HG03095 (cell line): ENCODE measurements around the gene LGALS16.
"Not testable (repeated sequence)": the region's sequence is repeated elsewhere in the genome, so short reads cannot be mapped to it uniquely, and the experiment has no call there.

Source experiments
- ATAC-seq: cut with Tn5 transposase; IDR thresholded peaks from one replicate; pipeline ENCODE4 v1.9.1; 2021; ENCODE audit warnings: moderate library complexity; ENCODE audit not compliant: unreplicated experiment

LGALS16 gene

DNA sequence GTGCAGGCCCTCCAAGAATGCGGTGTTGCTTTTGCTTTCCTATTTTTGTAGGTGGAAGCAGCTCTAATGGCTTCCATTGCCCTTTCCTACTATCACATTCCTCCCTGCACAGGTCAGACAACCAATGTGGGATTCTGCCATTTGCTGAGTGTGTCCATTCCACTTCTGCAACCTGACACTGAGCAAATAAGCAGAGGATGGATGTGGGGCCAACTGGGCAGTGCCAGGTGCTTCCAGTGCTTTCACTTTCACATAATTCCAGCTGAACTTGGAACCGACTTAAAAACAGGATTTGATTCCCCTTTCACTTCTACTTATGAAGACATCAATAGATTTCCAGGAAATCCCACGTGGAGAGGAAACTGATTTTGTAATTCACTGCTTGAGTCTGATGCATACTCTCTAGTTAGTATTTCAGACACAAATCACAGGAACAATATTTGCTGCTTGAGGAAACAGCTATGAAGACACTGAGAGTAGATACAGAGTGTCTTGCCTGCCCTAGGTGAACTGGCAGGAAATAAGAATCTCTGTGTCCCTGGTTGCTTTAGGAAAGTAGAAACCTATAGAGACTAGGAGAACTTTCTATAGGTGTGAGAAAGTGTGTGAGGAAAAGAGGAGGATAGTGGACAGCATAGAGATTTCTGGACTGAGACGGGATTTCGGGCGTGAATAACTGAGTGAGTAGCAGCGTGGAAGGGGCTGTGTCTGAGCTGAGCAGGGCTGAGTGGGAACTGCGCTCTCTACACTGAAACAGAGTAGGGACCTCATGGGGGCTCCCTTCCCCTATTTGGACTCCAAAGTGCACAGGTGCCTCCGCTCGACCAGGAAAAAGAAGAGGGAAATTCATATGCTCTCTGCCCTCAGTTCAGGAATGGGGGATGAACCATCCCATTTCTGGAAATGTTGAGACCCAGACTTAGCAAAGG is 22.5 kb downstream of the LGALS16 start:
- ATAC-seq: no peak

DNA sequence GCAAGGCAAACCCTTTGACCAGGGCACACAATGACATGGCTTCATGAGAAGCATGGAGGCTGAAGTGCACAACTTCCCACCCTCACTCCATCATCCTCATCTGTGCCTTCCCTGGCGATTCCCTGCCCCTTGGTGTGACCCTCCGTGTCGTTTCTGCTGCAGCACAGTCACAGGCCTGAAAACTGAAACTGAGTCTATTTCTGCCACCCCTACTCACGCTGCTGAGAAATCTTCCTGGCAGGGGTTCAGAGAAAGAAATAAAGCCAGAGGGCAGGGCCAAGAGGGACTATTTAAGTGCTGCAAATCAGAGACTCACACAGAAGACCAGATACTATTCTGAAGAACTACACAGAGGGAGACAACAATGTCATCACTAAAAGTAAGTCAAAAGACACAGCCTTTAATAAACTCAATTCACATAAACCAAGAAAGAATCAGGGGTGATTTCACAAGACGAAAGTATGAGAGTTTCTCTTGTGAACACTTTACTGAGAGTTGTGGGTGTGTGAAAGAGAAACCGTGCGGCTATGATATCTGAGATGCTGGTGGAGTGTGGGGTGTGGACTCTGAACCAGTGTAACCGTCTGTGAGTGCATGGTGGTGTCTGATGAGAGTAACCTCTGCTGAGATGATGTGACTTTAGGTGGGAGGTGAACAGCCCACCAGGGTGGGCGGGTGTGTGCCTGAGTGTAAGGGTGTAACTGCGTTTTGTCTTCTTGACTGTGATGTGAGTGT is 23.5 kb downstream of the LGALS16 start:
- ATAC-seq: peak; percentile 49

DNA sequence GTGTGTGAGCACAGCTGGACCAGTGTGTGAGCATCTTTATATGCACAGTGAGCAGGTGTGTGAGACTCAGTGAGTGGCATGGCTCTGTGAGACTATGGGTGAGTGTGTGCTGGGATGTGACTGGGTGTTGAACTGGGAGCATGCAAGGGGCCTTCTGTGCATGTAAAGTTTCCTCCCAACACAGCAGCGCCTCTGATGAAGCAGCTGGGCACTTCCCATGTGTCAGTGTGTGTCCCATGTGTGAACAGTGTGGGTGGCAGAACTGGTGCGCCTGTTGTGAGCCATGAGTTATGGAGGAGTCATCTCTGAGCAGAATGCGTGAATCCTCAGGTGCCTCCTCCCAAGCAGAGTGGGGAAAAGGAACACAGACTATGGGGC is 24.1 kb downstream of the LGALS16 start:
- no peak for ATAC-seq

DNA sequence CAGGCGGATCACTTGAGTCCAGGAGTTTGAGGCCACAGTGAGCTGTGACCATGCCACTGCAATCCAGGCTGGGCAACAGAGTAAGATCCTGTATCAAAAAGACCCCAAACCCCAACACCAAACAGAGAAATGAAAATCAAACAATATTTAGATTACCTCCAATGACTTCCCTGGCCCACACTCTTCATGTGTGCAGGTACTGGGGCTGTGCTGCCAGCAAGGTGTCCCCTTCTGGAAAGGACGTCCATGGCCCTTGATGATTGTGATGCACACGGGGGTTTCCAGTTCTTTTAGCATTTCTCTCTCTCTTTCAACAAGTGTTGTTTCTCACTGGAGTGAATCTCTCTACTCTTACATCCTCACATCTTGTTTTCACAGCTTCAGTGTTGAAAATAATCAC is 24.9 kb downstream of the LGALS16 start:
- no peak for ATAC-seq

DNA sequence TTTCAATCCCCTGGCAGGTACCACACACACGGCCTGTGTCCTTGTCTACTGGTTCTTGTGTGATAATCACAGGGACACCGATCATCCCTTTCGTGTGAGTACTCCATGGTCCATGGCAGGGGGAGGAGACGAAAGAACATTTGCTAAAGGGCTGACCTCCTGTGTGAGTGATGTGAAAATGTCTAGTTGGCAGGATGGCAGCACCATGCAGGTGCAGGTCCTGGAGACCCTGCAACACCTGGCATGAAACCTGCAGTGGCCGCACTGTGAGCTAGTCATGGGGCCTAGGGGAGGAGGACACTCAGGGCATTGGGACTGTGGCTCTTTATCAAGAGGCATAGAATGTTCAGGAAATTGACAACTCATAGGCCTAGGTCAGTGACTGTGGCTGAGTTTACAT is 25.7 kb downstream of the LGALS16 start:
- no peak for ATAC-seq

DNA sequence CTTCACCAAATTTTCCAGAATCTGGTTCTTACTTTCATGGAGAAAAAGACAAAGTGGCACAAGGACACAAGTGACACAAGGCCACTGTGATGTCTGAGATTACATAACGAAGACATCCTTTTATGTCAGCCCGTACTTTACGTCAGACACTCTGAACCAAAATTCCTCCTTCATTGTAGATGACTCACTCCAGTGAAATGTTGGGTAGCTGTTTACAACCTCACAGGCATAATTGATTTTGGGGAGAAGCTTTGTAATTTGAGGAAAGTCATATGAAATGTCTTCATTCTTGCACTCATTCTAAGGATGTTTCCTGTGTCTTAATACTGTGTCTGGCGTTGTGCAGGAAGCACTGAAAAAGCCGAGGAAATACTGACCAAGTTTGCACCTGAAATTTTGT is 28.6 kb downstream of the LGALS16 start:
- no peak for ATAC-seq

DNA sequence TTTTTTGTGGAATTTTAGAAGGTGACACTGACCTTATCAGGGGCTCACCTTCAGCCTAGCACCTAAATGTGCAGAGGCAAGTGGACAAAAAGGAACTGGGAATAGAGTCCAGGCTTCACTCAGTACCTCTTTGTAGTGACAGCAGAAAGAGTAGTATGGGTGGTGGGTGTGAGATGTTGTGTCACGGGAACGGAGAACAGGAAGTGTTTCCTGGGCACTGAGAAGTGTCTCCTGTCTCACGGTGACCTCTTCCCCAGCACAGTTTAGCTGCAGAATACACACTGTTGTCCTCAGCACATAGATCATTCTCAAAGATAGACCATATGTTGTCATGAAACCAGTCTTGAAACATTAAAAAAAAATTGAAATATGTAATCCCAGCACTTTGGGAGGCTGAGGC is 31.0 kb downstream of the LGALS16 start:
- no peak for ATAC-seq

DNA sequence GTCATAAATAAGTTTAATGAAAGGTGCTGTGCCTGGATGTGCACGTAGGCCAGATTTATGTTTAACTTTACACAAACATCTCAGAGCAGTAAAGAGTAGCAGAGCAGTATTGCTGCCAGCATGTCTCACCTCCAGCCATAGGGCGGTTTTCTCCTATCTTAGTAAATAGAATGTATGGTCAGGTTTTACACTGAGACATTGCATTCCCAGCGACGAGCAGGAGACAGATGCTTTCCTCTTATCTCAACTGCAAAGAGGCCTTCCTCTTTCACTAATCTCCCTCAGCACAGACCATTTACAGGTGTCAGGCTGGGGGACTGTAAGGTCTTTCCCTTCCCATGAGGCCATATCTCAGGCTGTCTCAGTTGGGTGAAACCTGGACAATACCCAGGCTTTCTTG is 32.9 kb downstream of the LGALS16 start:
- not testable (repeated sequence) for ATAC-seq

DNA sequence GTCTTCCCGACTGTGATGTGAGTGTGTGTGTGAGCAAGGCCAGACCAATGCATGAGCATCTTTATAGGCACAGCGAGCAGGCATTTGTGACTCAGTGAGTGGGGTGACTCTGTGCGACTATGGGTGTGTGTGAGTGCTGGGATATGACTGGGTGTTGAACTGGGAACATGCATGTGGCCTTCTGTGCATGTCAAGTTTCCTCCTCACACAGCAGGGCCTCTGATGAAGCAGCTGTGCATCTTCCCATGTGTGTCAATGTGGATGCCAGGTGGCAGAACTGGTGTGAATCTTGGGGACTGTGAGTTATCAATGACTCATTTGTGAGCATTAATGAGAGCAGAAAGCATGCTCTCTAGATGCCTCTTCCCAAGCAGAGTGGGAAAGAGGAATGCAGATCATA is 36.5 kb downstream of the LGALS16 start:
- no peak for ATAC-seq

DNA sequence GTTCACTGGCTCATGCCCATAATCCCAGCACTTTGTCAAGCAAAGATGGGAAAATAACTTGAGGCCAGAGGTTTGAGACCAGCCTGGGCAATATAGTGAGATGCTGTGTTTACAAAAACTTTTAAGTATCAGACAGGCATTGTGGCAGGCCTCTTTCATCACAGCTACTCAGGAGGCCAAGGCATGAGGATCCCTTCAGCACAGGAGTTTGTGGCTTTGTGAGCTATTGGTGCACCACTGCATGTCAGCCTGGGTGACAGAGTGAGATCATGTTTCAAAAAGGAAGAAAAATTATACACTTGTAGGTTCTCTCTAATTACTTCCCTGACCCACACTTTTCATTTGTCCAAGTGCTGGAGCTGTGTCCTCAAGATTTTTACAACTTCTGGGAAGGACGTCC is 37.1 kb downstream of the LGALS16 start:
- no peak for ATAC-seq

DNA sequence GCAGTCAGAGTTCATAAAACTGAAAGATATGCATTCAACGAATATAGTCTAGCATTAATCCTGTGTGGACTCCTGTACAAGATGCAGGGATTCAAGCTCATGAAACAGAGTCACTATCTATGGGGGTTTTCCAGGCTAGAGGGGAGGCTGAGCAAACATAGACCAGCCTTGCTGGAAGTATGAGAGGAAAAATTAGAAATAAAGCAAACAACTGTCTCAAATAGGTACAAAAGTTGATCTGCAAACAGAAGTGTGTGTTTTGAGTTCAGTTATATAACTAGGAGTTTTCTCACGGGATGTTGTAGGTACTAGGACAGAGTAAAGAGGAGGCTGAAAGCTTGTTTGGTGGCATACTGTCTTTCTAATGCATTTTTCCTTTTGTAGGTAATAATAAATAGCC is 40.0 kb downstream of the LGALS16 start:
- ATAC-seq: no peak

DNA sequence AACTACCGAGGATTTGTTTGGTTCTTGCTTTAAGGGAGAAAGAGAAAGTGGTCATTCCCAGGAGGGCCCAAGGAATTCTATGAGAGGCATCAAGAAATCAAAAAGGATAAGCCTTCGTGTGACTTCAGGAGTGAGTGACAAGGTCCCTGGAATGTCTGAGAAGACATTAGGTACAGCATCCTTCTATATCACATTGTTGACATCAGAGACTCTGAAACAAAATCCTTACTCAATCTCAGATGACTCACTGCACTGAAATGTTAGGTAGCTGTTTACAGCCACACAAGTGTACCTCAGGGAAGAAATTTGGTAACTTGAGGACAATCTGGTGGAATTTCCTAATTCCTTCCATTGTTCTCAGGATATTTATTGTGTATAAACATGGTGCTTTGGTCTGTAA is 40.7 kb downstream of the LGALS16 start:
- no peak for ATAC-seq

DNA sequence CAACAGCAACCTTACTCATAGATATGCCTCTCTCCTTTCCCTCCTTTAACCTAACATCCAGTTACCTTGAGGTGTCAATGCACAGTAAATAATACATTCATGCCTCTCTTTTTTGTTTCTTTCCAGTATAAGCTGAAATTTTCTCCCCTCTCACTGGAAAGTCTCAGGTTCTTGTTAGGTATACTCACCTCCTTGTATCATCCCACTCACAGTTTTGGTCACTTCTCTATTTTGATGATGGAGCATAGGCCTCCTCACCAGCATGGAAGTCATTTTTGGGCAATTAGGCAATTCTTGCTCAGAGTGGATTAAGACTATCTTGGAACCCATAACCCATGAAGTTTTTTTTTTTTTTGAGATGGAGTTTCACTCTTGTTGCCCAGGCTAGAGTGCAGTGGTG is 42.8 kb downstream of the LGALS16 start:
- ATAC-seq: no peak

DNA sequence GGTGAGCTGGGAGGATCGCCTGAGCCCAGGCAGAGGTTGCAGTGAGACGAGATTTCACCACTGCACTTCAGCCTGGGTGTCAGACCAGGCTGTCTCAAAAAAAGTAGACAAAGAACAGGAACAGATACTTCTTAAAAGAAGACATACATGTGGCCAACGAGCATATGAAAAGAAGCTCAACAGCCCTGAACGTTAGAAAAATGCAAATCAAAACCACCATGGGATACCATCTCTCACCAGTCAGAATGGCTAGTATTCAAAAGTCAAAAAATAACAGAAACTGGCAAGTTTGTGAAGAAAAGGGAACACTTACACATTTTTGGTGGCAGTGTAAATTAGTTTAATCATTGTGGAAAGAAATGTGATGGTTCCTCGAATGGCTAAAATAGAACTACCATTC is 45.6 kb downstream of the LGALS16 start:
- no peak for ATAC-seq

DNA sequence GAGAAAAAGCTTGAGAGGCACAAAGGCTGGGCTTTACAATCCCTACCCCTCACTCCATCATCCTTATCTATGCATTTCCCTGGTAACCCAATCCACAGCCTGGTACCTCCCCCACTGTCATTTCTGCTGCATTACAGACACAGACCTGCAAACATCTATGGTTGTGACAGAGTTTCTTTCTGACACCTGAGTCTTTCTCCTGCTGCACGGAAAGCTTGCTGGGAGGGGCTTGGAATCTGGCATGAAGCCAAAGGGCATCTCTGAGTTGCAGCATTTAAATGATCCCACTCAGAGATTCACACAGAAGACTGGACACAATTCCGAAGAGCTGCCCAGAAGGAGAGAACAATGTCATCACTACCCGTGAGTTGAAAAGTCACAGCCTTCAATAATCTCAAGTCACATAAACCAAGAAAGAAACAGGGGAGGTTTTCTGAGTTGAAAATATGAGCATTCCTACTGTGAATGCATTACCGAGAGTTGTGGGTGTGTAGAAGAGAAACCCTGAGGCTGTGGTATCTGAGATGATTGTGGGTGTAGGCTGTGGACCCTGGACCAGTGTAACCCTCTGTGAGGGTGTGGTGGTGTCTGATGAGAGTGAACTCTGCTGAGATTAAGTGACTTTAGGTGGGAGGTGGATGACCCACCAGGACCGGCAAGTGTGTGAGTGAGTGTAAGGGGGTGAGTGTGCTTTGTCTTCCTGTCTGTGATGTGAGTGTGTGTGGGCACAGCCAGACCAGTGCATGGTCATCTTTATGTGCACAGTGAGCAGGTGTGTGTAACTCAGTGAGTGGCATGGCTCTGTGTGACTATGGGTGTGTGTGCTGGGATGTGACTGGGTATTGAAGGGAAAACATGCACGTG is 48.7 kb downstream of the LGALS16 start, which contains the start of gene LGALS14:
Gene LGALS14 (plus strand): TSS at position 301 of the 864 bp plus-strand sequence. CDS start 48 bp downstream, at position 349.
- ATAC-seq: no peak

DNA sequence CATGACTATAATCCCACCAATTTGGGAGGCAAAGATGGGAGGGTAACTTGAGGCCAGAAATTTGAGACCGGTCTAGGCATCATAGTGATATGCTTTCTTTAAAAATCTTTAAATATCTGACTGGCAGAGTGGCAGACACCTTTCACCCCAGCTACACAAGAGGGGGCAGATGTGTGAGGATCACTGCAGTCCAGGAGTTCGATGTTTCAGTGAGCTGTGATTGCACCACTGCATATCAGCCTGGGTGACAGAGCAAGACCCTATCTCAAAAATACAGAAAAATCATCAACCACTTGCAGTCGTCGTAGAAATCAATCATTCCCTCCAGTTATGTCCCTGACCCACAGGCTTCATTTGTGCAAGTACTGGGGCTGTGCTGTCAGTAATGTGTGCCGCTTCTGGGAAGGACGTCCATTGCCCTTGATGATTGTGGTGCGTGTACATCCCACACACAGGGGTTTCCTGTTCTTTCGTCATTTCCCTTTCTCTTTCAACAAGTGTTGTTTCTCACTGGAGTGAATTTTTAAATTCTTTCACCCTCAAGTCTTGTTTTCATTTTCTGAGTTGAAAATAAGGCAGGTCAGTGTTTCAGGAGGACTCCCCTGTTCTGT is 50.0 kb downstream of the LGALS16 start:
- ATAC-seq: no peak

DNA sequence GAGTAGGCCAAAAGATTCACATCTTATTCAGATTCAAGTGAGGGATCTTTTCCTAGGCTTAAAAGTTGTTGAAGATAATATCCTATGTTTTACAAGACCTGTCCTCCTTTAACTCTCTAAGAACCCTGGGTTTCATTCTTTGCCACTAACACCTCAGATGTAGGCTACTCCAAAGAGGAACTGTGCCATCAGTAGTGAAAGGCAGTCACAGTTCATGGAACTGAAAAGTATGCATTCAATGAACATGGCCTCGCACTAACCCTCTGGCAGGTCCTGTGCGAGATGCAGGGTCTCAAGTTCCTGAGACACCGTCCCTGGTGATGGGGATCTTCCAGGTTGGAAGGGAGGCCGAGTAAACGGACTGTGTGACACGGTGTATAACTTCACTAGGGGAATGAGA is 52.9 kb downstream of the LGALS16 start:
- no peak for ATAC-seq

DNA sequence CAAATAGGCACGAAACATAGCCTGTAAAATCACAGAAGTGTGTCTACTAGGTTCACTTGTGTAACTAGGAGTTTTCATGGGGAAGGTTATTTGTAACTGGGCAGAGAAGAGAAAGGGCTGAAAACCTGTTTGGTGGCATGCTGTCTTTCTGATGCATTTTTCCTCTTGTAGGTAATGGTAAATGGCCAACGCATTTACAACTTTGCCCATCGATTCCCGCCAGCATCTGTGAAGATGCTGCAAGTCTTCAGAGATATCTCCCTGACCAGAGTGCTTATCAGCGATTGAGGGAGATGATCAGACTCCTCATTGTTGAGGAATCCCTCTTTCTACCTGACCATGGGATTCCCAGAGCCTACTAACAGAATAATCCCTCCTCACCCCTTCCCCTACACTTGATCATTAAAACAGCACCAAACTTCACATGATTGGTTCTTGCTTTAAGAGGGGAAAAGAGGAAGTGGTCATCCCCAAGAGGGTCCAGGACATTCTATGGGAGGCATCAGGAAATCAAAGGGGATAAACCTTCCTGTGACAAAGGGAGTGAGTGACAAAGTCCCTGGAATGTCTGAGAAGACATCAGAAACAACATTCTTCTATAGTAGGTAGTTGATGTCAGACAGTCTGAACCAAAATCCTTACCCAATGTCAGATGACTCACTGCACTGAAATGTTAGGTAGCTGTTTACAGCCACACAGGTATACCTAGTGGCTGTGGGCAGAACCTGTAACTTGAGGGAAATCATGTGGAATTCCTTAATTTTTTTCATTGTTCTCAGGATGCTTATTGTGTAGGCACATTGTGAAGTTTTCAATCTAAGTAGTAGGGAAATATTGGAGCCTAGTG is 53.5 kb downstream of the LGALS16 start:
- no peak for ATAC-seq
